HG02763 (cell line): Measurements from ENCODE around the gene BIK.
"Not testable (repeated sequence)": the region's sequence is repeated elsewhere in the genome, so short reads cannot be mapped to it uniquely, and the experiment has no call there.

Source experiments
- ATAC-seq: cut with Tn5 transposase; IDR thresholded peaks from one replicate; pipeline ENCODE4 v1.9.1; 2021; ENCODE audit warnings: mild to moderate bottlenecking, moderate library complexity; ENCODE audit not compliant: unreplicated experiment

The BIK gene

DNA sequence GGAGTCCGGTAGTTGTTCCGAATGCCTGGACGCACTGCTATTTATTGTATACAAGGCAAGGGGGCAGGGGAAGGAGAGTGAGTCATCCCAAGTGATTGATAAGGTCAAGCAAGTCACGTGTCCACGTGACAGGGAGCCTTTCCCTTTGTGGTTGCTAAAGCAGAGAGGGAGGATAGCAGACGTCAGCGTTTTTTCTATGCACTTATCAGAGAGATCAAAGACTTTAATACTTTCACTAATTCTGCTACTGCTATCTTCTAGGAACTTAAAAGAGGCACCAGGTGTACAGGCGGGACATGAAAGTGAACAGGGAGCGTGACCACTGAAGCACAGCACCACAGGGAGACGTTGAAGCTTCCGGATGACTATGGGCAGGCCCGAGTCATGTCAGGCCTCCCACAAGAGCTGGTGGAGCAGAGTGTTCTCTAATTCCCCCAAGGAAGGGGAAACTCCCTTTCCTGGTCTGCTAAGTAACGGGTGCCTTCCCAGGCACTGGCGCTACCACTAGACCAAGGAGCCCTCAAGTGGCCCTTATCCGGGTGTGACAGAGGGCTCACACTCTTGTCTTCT lies 6.4 kb upstream of the BIK start:
- not testable (repeated sequence) for ATAC-seq

DNA sequence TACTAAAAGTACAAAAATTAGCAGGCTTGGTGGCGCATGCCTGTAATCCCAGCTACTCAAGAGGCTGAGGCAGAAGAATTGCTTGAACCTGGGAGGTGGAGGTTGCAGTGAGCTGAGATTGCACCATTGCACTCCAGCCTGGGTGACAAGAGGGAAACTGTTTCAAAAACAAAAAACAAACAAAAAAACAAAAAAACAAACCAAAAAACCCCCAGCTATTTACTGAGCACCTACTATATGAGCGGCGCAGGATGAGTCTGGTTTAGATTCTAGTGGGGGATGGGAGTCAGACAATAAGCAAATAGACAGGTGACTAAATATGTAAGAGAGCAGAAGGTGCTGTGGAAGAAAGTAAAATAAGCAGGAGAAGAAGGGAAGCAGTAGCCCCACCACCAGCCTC lies 5.6 kb upstream of the BIK start:
- not testable (repeated sequence) for ATAC-seq

DNA sequence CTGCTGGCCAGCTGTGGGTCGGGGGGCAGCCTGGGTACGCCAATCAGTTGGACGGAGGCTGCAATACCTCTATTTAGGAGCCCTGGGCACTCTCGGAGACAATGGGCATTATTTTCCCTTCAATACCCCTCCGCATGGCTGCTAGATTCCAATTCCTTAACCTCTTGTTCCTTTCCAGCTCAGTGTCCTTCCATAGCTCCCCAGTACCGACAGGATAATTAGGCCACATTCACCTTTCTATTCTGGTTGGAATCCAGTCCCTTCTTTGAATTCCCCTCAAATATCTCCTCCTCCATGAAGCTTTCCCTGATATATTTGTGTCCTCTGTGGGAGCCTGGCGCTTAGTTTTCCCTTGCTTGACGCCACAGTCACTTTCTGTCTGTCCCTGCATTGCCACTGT lies 4.2 kb upstream of the BIK start:
- ATAC-seq, result no peak

DNA sequence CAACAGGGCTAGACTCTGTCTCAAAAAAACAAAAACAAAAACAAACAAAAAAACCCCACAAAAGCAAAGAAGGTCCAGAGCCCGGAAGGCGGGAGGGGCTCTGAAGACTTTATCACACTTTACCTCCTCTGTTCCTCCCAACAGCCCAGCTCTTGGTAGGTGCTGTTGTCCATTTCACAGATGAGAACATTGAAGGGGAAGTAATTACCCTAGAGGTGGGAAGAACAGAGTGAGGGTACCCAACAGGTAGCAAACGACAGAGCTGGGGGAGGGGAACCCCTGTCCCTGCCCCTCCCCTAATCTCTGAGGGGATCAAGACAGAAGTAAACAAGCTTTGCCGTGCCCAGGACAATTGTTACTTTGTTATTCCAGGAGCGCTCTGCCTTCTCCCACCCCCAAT lies 1.0 kb upstream of the BIK start:
- ATAC-seq, result no peak

DNA sequence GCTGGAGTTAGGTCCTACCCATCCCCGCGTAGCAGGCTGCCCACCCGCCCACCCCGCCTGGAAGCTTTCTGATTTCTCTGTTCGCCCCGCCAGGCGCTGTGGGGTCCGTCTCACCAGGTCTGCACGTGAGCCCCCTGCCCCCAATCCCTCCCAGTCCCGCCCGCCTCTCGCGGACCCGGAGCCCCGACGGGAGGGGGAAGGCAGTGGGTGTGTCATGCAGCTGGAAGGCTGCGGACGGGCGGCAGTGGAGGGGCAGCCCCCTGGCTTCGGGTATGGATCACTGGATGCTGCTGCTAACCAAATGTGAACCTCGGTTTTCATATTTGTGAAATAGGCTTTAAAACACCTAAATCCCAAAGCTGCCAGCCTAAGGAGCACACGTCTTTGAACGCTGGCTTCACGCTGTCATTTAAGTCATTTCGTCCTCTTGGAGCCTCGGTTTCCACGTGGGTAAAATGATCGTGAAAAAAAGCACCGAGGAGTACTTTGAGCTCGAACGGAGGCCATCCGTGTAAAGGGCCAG lies 568 bp upstream of the BIK start:
- no peak for ATAC-seq

DNA sequence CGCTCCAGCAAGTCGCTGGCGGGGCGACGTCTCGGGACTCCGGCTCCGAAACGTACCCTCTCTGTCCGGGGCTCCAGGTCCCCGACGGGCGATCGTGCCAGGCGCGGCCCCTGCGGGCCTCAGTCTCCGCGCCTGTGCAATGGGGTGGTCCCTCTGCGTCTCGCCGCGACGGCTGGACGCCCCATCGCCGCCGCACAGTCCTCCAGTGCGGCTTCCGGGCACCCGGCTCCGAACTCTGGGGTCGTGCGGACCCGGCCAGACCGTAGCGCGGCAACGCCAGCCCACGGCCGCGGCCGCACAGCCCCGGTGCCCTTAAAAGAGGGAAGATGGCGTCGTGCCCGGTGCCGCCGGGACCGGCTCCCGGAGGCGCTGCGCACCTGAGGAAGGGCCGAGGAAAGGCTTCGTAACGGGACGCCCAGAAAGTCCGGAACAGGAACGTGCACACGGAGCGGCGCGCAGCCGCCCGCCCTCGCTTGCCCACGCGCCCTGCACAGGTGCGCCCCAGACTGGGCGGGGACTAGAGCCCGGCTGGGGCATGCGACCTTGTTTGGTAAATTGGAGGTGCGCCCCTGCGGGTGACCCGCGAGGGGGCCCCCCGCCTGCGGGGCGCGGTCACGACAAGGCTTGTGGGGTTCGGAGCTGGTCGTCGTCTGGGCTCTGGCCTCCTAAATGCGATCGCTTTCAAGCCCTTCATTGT lies 525 bp downstream of the BIK start:
- no peak for ATAC-seq

DNA sequence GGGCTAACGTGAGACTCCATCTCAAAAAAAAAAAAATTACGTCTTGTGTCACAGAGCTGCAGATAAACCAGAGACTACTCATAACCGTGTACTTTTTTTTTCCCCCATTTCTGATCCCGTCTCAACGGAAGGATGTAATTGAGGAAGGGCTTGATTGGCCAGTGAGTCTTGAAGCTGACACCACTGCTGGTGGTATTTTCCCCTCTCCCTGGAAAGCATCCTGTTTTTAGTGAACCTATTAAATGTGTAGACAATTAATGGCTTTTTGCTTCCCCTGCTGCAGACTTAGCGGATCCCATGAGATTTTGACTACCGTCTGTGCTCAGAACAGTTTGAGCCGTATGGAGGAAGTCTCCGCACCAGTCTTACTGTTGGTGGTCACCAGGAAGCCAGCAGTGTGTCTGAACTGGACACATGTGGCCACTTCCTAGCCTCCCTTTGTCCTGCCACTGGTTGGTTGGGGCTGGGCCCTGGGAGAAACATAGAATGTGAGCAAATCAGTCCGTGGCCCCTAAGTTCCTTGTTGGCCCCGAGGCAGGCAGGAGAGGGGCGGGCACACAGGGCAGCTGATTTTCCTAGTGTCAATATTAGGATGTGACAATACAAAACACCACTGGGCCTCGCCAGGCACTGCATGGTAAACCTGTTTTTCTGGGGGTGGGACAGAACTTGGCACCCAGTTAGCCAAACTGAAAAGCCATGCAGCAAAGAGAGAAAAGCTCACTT lies 3.1 kb downstream of the BIK start:
- ATAC-seq, result no peak

DNA sequence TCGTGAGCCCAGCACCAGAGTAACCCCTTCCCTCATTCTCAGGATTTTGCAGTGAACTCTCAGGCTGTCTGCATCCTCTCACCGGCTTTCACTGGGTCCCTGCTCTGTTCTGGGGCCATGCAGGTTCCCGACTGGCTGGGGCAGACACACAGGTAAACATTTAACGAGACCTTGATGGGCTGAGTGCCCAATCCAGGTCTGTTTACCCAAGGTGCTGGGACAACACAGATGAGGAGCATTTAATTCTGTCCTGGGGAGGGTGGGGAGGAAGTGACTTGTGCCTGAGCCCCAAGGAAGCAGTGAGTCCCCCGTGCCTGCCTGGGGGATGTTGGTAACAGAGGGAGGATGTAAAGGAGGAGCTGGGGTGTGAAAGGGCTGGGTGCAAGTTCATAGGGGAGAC lies 4.4 kb downstream of the BIK start:
- no peak for ATAC-seq

DNA sequence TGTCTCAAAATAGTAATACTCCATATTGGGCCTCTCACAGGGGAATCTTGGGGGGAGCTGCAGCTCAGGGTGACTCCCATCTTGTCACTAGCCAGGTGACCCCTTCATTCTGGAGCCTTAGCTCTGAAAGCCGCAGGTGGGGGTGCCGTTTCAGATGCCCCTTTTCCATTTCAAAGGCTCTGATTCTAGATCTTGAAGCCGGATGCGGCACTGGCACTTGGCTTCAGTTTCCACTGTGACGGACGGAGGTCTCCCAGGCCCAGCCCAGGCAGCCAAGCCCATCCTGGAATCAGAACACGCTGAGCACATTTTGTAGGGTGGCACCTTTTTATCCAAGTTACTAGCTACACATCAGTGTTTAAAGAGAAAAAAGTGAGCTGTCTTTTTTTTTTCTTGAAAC lies 6.4 kb downstream of the BIK start:
- no peak for ATAC-seq

DNA sequence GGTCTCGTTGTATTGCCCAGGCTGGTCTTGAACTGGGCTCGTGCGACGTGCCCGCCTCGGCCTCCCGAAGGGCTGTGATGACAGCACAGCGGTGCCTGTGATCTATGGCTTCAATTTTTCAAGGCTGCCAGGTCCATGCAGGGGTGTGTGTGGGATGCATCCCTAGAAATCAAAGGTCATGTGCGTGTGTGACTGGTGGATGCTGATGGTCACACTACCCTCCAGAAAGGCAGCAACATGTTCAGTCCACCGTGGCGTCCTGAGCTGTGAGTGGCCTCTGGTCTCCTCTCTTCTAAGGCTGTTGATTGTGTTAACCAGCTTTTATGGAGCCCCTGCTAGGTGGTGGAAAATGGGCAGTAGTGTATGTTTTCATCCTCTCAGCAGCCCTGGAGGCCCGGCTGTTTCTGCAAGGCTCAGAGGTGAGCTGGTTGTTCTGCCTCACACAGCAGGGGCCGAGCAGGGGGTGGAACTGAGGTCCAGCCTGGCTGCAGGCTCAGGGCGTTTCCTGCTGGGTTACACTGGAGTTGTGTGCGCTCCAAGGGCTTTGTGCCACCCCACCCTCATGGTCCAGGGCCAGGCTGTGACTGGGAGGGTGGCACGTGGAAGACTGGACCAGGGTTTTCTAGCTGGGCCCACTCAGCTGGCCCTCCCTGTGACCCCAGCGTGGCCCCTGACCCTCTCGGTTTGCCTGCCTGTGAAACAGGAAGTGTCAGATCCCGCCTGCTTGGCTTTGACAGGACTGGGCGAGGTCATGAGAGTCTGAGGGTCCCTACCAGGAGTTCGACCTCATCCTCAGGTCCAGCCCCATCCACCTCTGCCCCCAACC lies 7.7 kb downstream of the BIK start:
- no peak for ATAC-seq

DNA sequence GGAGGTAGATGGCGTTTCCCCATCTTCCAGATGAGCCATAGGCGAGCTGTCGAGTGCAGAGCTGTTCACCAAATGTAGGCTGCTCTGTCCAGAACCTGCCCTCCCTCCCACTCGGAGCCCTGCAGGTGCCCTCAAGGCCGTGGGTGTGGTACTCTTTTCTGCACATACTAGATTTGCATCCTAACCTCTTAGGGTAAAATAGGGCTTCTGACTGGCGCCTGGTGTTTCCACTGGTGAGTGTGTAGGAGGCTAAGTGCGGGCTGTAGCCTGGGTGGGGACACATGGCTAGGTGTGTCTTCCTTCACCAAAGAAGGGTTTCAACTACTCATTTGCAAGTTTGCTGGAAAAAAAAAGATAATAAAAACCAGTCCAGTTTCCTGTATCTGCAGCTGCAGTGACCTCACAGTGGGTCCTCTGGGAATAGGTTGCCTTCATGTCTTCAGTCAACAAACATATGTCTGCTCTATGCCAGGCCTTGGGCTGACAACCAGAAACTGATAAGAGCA lies 8.5 kb downstream of the BIK start:
- peak; percentile 61 for ATAC-seq

DNA sequence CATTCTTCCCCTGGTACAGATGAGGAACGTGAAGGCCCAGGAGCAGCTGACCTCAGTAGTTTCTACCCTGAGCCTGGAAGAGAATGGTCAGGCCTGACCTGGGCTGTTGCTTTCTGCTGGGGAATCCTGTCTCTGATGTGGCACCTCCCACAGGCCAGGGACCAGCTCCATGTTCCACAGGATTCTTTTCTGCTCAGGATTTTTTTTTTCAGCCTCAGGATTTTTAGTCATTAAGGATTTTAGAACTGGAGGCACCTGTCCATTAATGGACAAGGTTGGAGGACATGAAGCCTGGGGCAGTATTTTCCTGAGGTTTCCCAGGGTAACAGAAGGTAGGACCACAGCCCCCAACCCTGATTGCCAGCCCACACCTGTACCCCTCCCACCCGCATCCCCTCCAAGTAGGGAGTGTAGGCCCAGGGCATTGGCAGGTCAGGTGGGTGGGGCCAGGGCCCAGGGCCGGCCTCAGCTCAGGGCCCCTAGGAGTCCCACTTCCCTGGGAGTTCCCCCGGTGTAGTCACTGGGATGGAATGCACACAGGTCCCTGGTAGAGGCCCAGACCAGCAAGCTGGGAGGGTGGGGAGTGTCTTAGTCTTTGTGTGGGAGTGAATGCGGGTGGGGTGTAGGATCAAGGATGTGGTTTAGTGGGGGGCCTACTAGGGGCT lies 16.1 kb downstream of the BIK start:
- no peak for ATAC-seq

DNA sequence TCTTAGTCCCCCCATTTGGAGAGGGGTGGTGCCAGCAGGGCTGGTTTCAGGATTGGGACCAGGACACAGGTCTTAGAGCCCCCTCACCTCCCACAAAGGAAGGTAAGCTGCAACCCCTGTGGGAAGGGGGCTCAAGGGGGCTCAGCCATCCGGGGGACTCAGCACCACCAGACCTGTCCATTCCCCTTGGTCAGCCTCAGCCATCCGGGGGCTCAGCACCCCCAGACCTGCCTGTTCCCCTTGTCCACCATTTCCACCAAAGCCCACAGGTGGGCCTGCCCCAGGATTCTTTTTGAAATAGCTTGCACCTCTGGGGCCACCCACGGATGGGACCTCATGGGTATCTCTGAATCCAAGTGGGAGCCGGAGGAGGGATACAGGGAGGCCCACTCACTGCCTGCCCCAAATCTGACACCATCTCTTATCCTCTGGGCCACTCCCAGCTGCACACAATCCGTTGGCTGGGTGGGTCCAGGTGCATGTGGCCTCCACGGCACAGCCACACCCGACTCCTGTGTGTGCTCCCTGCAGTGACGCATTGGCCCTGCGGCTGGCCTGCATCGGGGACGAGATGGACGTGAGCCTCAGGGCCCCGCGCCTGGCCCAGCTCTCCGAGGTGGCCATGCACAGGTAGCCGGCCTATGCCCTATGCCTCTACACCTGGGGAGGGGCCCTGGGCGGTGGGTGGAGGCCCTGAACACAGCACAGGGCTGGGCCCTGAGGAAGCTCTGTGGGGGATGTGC lies 16.8 kb downstream of the BIK start:
- no peak for ATAC-seq

DNA sequence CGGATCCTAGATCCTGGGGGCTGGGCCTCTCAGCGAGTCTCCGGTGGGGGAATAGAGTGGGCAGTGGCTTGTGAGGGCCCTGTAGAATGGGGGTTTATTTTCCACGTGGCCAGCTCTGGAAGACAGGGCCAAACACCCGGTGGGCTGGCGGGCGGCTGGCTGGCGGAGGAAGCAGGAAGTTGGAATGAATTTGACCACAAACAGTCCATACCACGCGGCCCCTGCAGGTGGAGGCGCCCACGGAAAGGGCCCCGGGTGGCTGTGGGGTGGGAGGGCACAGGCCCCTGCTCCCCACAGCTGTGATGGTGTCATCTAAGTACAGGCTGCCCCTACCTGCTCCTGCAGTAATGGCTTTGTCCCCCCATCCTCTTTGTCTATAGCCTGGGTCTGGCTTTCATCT lies 17.6 kb downstream of the BIK start:
- no peak for ATAC-seq

DNA sequence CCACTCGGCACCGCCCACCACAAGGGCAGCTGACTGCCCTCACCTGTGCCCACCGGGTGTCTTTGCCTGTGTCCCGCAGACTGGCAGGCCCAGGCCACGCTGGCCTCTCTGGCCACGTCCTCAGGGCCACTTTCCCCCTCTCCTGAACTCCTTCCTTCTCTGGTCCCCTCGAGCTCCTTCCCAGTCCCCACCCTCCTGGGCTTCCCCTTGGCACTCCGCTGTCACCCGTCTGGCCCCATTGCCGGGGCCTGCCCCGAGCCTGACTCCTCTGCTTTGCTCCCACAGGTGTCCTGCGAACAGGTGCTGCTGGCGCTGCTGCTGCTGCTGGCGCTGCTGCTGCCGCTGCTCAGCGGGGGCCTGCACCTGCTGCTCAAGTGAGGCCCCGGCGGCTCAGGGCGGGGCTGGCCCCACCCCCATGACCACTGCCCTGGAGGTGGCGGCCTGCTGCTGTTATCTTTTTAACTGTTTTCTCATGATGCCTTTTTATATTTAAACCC lies 18.4 kb downstream of the BIK start:
- no peak for ATAC-seq

DNA sequence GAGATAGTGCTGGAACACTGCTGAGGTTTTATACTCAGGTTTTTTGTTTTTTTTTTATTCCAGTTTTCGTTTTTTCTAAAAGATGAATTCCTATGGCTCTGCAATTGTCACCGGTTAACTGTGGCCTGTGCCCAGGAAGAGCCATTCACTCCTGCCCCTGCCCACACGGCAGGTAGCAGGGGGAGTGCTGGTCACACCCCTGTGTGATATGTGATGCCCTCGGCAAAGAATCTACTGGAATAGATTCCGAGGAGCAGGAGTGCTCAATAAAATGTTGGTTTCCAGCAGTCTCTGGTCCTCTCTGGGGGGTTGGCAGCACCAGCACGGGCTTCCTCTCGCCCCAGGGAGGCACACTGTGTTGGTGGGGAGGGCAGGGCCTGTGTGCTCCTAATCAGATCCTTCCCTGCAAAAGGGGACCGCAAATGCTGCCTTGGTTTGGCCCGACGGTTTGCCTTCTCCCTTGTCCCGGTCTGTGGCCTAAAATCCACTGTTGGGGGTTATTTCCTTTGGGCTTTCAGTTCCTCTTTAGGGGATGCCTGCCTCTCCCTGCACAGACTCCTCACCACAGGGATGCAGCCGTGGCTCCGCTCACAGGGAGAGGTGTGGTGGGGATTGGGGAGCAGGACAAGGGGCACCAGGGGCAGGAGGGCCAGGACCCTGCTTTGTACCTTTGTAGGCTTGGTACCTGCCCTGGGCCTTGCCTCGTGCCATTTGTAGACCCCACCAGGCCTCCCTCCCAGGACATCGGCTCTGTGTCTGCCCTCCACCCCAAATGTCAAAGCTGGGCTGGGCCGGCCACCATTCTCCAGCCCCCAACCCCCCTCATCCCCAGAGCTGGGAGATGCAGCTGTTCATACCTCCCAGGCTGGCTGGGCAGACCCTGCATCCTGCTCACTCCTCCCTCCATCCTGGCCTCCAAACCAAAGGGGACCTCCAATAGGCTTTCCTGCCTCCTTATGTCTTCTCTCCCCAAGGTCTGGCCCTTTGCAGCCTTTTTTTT lies 19.2 kb downstream of the BIK start:
- no peak for ATAC-seq

DNA sequence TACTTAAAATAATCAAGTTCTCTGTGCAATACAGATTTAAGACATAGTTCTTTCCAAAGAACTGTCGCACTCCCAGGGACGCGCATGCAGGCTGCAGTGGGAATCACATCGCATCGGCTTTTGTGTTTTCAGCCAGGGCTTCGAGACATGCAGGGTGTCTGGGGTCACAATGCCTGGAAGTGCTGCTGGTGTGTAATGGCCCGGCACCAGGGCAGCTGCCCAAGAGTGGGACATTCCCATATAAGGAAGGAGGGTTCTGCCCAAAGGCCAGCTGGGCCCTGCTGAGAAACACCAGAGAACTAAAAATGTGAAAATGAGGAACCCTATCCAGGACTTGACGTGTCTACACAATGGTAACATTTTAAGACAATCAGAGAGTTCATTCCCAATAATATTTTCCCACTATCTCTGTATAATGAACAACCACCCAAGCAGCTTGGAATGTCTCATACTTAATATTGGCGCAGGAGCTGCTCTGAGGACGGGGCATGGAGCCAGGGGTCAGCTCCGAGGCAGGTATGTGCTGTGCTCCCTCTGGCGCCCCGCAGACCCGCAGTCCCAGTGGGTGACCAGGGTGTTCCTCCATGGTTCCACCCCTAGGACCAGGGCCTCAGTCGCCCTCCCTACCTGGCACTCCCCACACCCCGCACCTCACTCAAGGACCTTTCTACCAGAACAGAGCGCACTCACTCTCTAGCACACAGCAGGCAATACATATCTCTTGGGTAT lies 21.4 kb downstream of the BIK start:
- ATAC-seq, result no peak

DNA sequence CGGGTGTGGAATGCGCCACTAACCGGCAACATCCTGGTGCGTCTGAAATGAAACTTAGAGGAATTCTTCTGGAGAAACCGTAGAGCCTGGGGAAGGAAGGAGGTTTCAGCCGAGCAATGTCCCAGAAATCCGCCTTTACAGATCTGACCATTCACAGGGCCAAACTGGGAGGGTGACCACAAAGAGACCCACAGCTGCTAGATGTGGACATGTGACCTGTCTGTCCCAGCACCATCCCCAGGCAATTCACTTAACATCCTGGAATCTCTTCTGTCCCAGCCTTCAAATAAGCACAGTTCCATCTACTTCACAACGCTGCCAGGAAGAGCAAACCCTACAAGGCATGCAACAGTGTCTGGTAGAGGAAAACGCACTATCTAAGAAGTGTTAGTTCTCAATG lies 22.9 kb downstream of the BIK start:
- ATAC-seq, result no peak
